GM20000 (cell line): ENCODE measurements around the gene PARM1.

Experiments used
- DNase-seq: peaks from one replicate; pipeline ENCODE4 v3.0.0; 2012; ENCODE audit warnings: low spot score
- CTCF ChIP-seq: IDR thresholded peaks from 2 replicates; pipeline ENCODE4 v1.5.1; 2012; ENCODE audit warnings: mild to moderate bottlenecking, control low read depth; ENCODE audit errors: extremely low read depth, missing control alignments

PARM1 gene

GRCh38 chr4:75053352-75053751 lies 120.4 kb downstream of the PARM1 start:
- no peak for DNase-seq
- no peak for TF ChIP-seq CTCF

- TF ChIP-seq CTCF: no peak
- DNase-seq: no peak
These were observed 121.2 kb downstream of the PARM1 start for GRCh38 chr4:75054078-75054477.

- no peak for DNase-seq
- TF ChIP-seq CTCF: no peak
These were observed 123.4 kb downstream of the PARM1 start for GRCh38 chr4:75056277-75056676.

- DNase-seq: no peak
- TF ChIP-seq CTCF: no peak
These were observed 124.5 kb downstream of the PARM1 start for GRCh38 chr4:75057369-75057768.

- DNase-seq: no peak
- TF ChIP-seq CTCF: no peak
These were observed 125.6 kb downstream of the PARM1 start for GRCh38 chr4:75058486-75058885.

- no peak for TF ChIP-seq CTCF
- no peak for DNase-seq
These were observed 130.5 kb downstream of the PARM1 start for GRCh38 chr4:75063433-75063832.

GRCh38 chr4:75065909-75066308 lies 133.0 kb downstream of the PARM1 start:
- no peak for TF ChIP-seq CTCF
- DNase-seq: no peak
